Stomach (tissue), 4 donors: Measurements from ENCODE around the gene FBXO7.

Experiments used
- CTCF ChIP-seq, 7 experiments: fragments of 450-650 bp in 4 of 7; fragments of 200-600 bp in 3 of 7; sonication (generic) in 3 of 7; IDR thresholded peaks; one replicate each; pipeline ENCODE4 v1.5.1; 2016 to 2019; ENCODE audit warnings: antibody characterized with exemption in 7 of 7, control low read depth in 2 of 7, mild to moderate bottlenecking in 1 of 7
- POLR2A ChIP-seq, 4 donors: fragments of 450-650 bp; IDR thresholded peaks; one replicate each; pipeline ENCODE4 v1.6.1; 2016; ENCODE audit warnings: antibody characterized with exemption in 4 of 4, control low read depth in 2 of 4, mild to moderate bottlenecking in 1 of 4, moderate library complexity in 1 of 4
- POLR2AphosphoS5 ChIP-seq, 3 donors: sonication (generic); formaldehyde crosslinking; IDR thresholded peaks; one replicate each; pipeline ENCODE4 v1.6.1; 2016; ENCODE audit warnings: antibody characterized with exemption in 3 of 3

- TF ChIP-seq POLR2AphosphoS5 (IDR thresholded peaks at IDR 0.05) (no peak), CTCF (IDR thresholded peaks at IDR 0.05) (no peak), POLR2A (IDR thresholded peaks at IDR 0.05) (no peak)
These were observed 34.4 kb downstream of the FBXO7 start for GRCh38 chr22:32509045-32509444.
